HepG2 (cell line): ENCODE results near the gene MGST2. TPM values are rescaled to one million over a fixed set of nuclear protein-coding genes. Genes with fewer than 3 reads are reported as not detected.
A peak's percentile ranks its signal among the peaks of the same experiment; 100 is the strongest.

Experiments
- AHR ChIP-seq: IDR thresholded peaks from 2 replicates; pipeline ENCODE4 v1.6.1; 2018; ENCODE audit warnings: missing genetic modification reagents, missing compliant biosample characterization
- BATF2 ChIP-seq: sonication (generic); formaldehyde crosslinking; IDR thresholded peaks from 2 replicates; pipeline ENCODE4 v1.8.0; 2022; ENCODE audit warnings: mild to moderate bottlenecking, missing genetic modification reagents, moderate library complexity
- BCL6 ChIP-seq: IDR thresholded peaks from 2 replicates; pipeline ENCODE4 v1.6.1; 2016; ENCODE audit warnings: missing genetic modification reagents, missing compliant biosample characterization
- CSRNP1 ChIP-seq: sonication (generic); formaldehyde crosslinking; IDR thresholded peaks from 2 replicates; pipeline ENCODE4 v1.8.1; 2023; ENCODE audit warnings: mild to moderate bottlenecking, missing genetic modification reagents
- CTCF ChIP-seq: sonication (generic); formaldehyde crosslinking; IDR thresholded peaks from 2 replicates; pipeline ENCODE4 v1.5.0; 2020; ENCODE audit warnings: mild to moderate bottlenecking, missing genetic modification reagents, moderate library complexity
- KLF6 ChIP-seq: IDR thresholded peaks from 2 replicates; pipeline ENCODE4 v1.8.0; 2016; ENCODE audit warnings: missing biosample characterization, missing genetic modification reagents
- MBNL3 ChIP-seq: fragments of 250-450 bp; sonication (Bioruptor Pico); conservative IDR thresholded peaks from 2 replicates; pipeline ENCODE4 v1.8.0; 2022; ENCODE audit warnings: mild to moderate bottlenecking, inconsistent platforms
- MEIS2 ChIP-seq: sonication (generic); formaldehyde crosslinking; IDR thresholded peaks from 2 replicates; pipeline ENCODE4 v1.9.0; 2021; ENCODE audit warnings: mild to moderate bottlenecking, missing genetic modification reagents
- NFKBIZ ChIP-seq: IDR thresholded peaks from 2 replicates; pipeline ENCODE4 v1.6.1; 2018; ENCODE audit warnings: missing genetic modification reagents, missing compliant biosample characterization
- NR2F6 ChIP-seq, 2 experiments: IDR thresholded peaks; 2 replicates each; pipeline ENCODE4 v1.6.1; 2016; ENCODE audit warnings: antibody characterized with exemption in 1 of 2, mild to moderate bottlenecking in 1 of 2
- RORA ChIP-seq: sonication (generic); formaldehyde crosslinking; IDR thresholded peaks from 2 replicates; pipeline ENCODE4 v1.5.0; 2020; ENCODE audit warnings: mild to moderate bottlenecking, missing genetic modification reagents, moderate library complexity
- SRY ChIP-seq: sonication (generic); formaldehyde crosslinking; IDR thresholded peaks from 2 replicates; pipeline ENCODE4 v1.8.0; 2022; ENCODE audit warnings: mild to moderate bottlenecking, missing genetic modification reagents
- TAF15 ChIP-seq: fragments of 200-400 bp; formaldehyde crosslinking; IDR thresholded peaks from one replicate; pipeline ENCODE4 v1.6.1; 2018; ENCODE audit warnings: mild to moderate bottlenecking, low read depth, low read length; ENCODE audit not compliant: poor library complexity, severe bottlenecking
- TFDP1 ChIP-seq: IDR thresholded peaks from 2 replicates; pipeline ENCODE4 v1.6.1; 2016; ENCODE audit warnings: missing compliant biosample characterization, missing genetic modification reagents, borderline replicate concordance
- U2AF2 ChIP-seq: fragments of 200-400 bp; formaldehyde crosslinking; IDR thresholded peaks from 2 replicates; pipeline ENCODE4 v1.6.1; 2017; ENCODE audit warnings: low read depth, mild to moderate bottlenecking, low read length
- ZFAT ChIP-seq: sonication (generic); formaldehyde crosslinking; conservative IDR thresholded peaks from 2 replicates; pipeline ENCODE4 v1.8.1; 2023; ENCODE audit warnings: missing genetic modification reagents, inconsistent platforms
- ZNF264 ChIP-seq: sonication (generic); formaldehyde crosslinking; IDR thresholded peaks from 2 replicates; pipeline ENCODE4 v1.4.0; 2020; ENCODE audit warnings: missing genetic modification reagents
- ZNF274 ChIP-seq: sonication (generic); formaldehyde crosslinking; IDR thresholded peaks from 2 replicates; pipeline ENCODE4 v1.5.1; 2020; ENCODE audit warnings: mild to moderate bottlenecking, missing genetic modification reagents
- ZNF333 ChIP-seq: sonication (generic); formaldehyde crosslinking; IDR thresholded peaks from 2 replicates; pipeline ENCODE4 v1.4.0; 2020; ENCODE audit warnings: mild to moderate bottlenecking, missing genetic modification reagents, borderline replicate concordance
- ZNF343 ChIP-seq: sonication (generic); formaldehyde crosslinking; IDR thresholded peaks from 2 replicates; pipeline ENCODE4 v1.4.0; 2020; ENCODE audit warnings: mild to moderate bottlenecking, missing genetic modification reagents
- ZNF382 ChIP-seq: sonication (generic); formaldehyde crosslinking; IDR thresholded peaks from 2 replicates; pipeline ENCODE4 v1.5.0; 2020; ENCODE audit warnings: missing genetic modification reagents, mild to moderate bottlenecking, borderline replicate concordance
- ZNF530 ChIP-seq: sonication (generic); formaldehyde crosslinking; IDR thresholded peaks from 2 replicates; pipeline ENCODE4 v1.5.0; 2020; ENCODE audit warnings: low read depth, mild to moderate bottlenecking, missing genetic modification reagents
- ZNF660 ChIP-seq: sonication (generic); formaldehyde crosslinking; IDR thresholded peaks from 2 replicates; pipeline ENCODE4 v1.5.1; 2020; ENCODE audit warnings: mild to moderate bottlenecking, low read depth, missing genetic modification reagents, borderline replicate concordance
- polyA plus RNA-seq, 8 experiments: library from polyadenylated mRNA; depleted of rRNA in 3 of 8; stranded (reverse) in 7 of 8; unstranded in 1 of 8; fragments of >200 nt; fragmentation: Illumina TruSeq in 4 of 8; extraction: Trizol in 4 of 8; gene quantifications; 2 replicates each; pipeline versions ENCODE4 v1.2.1 to v1.2.3, GENCODE V29; 2011 to 2016; ENCODE audit warnings: low read depth in 4 of 8, missing spikeins in 1 of 8, mixed read lengths in 1 of 8; ENCODE audit not compliant: insufficient read depth in 1 of 8
- total RNA-seq, 5 experiments: library from RNA; depleted of rRNA; stranded (reverse); fragments of >200 nt; fragmentation: Illumina TruSeq; extraction: Trizol; gene quantifications; 2 replicates each; pipeline ENCODE4 v1.2.3, GENCODE V29; 2016; ENCODE audit warnings: low read depth in 1 of 5
- TF ChIP-seq, protein P1 (sequence below): sonication (generic); formaldehyde crosslinking; IDR thresholded peaks from 2 replicates; pipeline ENCODE4 v1.4.0; 2020; ENCODE audit warnings: mild to moderate bottlenecking, missing genetic modification reagents

Gene MGST2
- total and polyA plus RNA-seq, 2 of the 13 experiments (the other 11 are each of a cell fraction or from before 2014, with no cell fraction given), result 205 to 416 TPM

GRCh38 chr4:139738846-139739613, 73.4 kb downstream of the MGST2 start (continued):
- TF ChIP-seq CTCF (no peak), KLF6 (CRISPR knock-in tag) (no peak), AHR (CRISPR knock-in tag) (no peak), NR2F6 (IDR thresholded peaks at IDR 0.05) (peak; percentile 78), NR2F6 (CRISPR knock-in tag; IDR thresholded peaks at IDR 0.05) (peak; percentile 93), RORA (CRISPR knock-in tag) (no peak), U2AF2 (no peak), BCL6 (CRISPR knock-in tag) (peak; percentile 58; the same call in 1 of the 2 replicates), MBNL3 (CRISPR knock-in tag) (no peak), SRY (no peak), CSRNP1 (CRISPR knock-in tag) (no peak), MEIS2 (no peak), ZNF530 (CRISPR knock-in tag) (no peak), ZNF274 (CRISPR knock-in tag) (no peak), ZNF333 (CRISPR knock-in tag) (no peak), TAF15 (no peak), ZNF264 (CRISPR knock-in tag) (no peak), ZNF660 (no peak), NFKBIZ (CRISPR knock-in tag) (no peak), BATF2 (CRISPR knock-in tag) (no peak), ZNF343 (no peak), ZFAT (CRISPR knock-in tag) (no peak), ZNF382 (CRISPR knock-in tag) (no peak), TFDP1 (CRISPR knock-in tag) (no peak)
- TF ChIP-seq, protein P1, sequence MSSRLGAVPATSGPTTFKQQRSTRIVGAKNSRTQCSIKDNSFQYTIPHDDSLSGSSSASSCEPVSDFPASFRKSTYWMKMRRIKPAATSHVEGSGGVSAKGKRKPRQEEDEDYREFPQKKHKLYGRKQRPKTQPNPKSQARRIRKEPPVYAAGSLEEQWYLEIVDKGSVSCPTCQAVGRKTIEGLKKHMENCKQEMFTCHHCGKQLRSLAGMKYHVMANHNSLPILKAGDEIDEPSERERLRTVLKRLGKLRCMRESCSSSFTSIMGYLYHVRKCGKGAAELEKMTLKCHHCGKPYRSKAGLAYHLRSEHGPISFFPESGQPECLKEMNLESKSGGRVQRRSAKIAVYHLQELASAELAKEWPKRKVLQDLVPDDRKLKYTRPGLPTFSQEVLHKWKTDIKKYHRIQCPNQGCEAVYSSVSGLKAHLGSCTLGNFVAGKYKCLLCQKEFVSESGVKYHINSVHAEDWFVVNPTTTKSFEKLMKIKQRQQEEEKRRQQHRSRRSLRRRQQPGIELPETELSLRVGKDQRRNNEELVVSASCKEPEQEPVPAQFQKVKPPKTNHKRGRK (CRISPR knock-in tag), result no peak
